Iris pigment epithelial cell (primary cell): ENCODE measurements around the gene MUC12.
A peak's percentile ranks its signal among the peaks of the same experiment; 100 is the strongest.
"Not testable (repeated sequence)": the region's sequence is repeated elsewhere in the genome, so short reads cannot be mapped to it uniquely, and the experiment has no call there.

Source experiments
- DNase-seq: peaks from one replicate; pipeline ENCODE4 v3.0.0-alpha.2; 2011; ENCODE audit warnings: low read depth

MUC12 gene

GRCh38 chr7:101060992-101061391 lies 91.6 kb downstream of the MUC12 start:
- no peak for DNase-seq

GRCh38 chr7:101064176-101064550 lies 94.8 kb downstream of the MUC12 start:
- not testable (repeated sequence) for DNase-seq

GRCh38 chr7:101065162-101065561 lies 95.8 kb downstream of the MUC12 start:
- DNase-seq = not testable (repeated sequence)

GRCh38 chr7:101066141-101066832 lies 96.9 kb downstream of the MUC12 start:
- DNase-seq = peak; percentile 50

GRCh38 chr7:101066833-101067177 lies 97.4 kb downstream of the MUC12 start:
- peak; percentile 16 for DNase-seq

- DNase-seq = no peak
These were observed 99.0 kb downstream of the MUC12 start for GRCh38 chr7:101068401-101068800.
